GM21786 (cell line): ENCODE results near the gene EXOC8.
A peak's percentile ranks its signal among the peaks of the same experiment; 100 is the strongest.

ENCODE experiments used
- ATAC-seq: cut with Tn5 transposase; IDR thresholded peaks from one replicate; pipeline ENCODE4 v1.9.1; 2021; ENCODE audit not compliant: unreplicated experiment

Gene EXOC8

DNA sequence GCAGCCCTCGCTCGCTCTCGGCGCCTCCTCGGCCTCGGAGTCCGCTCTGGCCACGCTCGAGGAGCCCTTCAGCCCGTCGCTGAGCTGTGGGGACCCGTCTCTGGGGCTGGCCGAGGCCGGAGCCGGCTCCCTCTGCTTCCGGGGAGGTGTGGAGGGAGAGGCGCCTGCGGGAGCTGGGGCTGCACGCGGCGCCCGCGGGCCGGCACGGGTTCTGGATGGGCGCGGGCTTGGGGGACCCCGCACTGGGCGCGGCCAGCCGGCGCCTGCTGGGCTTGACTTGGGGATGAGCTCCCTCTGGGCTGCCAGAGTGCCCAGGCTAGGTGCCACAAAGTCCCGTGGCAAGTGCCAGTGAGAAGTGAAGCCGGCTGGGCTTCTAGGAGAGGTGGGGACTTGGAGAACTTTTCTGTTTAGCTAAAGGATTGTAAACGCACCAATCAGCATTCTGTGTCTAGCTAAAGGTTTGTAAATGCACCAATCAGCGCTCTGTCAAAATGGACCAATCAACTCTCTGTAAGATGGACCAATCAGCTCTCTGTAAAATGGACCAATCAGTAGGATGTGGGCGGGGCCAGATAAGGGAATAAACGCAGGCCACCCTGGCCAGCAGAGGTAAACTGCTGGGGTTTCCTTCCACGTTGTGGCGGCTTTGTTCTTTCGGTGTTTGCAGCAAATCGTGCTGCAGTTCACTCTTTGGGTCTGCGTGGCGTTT, 20.2 kb downstream of the EXOC8 start:
- no peak for ATAC-seq

DNA sequence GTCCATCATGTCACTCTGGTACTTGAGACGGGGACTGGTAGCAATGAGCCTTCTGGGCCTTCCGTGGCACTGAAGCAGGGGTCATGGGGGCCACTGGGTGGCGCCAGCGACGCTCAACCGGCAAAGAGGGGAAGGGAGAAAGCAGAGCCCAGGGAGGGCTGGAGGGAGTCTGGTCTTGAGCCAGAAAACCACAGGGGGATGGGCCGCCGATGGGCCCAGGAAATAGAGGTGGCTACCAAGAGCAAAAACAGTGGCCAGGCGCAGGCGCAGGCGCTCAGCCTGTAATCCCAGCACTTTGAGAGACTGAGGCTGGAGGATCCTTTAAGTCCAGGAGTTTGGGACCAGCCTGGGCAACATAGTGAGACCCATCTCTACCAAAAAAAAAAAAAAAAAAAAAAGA, 21.8 kb downstream of the EXOC8 start:
- peak; percentile 90 for ATAC-seq

DNA sequence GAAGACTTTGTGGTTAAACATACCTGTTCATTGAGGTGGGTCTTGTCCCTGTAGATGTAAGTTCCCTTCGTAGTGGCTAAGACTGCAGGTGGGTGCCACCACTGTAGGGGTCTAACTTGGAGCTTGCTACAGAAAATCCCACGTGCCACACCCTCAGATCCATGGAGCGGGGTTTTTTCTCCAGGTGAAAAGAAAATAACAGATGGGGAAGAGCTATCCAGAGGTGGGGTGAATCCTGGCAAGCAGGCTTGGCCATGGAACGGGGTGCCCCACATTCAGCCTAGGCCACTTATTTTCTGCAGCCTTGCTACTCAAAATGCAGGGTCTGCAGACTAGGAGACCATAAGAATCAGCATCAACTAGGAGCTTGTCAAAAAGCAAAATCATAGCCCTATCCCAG, 24.0 kb downstream of the EXOC8 start:
- ATAC-seq, result no peak

DNA sequence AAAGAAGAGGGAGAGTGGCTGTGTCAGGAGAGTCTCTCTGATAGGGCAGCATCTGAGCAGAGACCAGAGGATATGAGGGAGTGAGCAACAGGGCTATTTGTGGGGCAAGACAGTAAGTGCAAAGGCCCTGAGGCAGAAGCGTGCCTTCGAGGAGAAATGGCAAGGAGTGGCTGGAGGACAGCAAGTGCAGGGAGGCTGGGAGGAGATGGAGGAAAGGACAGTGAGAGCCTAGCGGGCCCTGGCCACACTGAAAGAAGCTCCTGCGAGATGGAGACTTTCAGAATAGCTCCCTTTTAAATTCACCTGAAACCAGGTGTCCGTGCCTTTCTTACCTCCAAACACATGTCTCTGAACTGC, 25.2 kb downstream of the EXOC8 start:
- no peak for ATAC-seq

DNA sequence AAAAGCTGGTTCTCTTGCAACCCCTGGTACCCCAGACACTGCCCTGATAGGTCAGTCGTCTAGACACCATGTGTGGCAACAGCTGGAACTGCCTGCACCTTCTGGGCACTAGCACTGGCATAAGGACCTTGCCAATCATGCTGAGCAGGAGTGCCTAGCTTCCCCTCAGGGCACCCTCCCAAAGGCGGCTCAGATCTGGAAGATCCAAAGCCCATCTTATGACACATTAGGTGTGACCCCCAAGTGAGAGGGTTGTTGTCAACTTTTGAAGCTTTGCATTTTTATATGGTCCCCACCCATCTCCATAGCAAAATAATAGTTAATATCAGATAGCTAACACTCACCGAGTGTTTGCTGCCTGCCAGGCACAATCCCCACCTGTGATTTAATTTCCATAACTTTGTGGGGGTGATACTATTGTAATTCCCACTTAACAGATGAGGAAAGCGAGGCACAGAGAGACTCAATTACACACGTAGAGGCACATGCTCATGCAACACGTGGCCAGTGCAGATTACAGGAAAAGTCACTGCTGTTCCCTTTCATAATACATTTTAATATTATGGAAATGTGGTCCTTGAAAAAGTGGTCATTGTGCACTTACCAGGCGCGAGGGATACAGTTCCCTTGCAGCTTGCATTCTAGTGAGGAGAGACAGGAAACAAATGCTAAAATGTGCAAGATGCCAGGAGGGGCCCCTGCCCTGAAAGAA, 25.8 kb downstream of the EXOC8 start:
- no peak for ATAC-seq

DNA sequence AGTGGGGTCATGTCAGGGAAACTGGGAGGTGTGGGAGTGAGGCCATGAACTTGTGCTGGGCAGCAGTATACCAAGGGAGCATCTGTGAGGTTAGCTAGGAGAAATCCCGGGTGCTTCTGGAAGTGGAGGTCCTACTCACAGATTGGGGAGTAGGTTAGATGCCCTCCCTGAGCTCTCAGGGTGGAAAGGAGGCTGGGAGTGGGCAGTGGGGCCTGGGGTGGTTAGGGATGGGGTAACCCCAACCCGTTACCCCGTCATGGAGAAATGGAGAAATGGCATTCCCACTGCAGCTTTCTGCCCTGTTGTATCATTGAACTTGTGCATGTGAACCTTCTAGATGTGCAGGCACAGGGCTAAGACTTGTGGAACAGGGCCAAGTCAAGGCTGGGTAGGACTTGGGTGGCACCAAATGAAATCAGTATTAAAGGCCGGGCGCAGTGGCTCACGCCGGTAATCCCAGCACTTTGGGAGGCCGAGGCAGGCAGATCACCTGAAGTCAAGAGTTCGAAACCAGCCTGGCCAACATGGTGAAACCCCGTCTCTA, 27.2 kb downstream of the EXOC8 start:
- ATAC-seq, result no peak

DNA sequence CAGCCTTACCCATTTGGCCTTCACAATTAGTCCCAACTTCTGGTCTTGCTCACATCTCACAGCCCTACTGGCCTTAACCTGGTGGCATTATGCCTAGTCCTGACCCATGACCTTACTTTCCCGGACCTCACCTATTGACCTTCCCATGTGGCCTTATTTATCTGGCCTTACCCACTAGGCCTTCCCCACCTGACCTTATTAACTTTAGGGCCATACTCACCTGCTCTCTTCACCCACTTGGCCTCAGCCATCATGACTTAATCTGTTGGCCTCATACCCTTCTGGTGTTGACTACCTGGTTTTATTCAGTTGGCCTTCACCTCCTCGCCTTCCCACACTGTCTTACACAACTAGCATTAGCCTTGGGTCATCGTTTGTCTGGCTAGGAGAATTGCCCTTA, 35.7 kb downstream of the EXOC8 start:
- ATAC-seq, result no peak

DNA sequence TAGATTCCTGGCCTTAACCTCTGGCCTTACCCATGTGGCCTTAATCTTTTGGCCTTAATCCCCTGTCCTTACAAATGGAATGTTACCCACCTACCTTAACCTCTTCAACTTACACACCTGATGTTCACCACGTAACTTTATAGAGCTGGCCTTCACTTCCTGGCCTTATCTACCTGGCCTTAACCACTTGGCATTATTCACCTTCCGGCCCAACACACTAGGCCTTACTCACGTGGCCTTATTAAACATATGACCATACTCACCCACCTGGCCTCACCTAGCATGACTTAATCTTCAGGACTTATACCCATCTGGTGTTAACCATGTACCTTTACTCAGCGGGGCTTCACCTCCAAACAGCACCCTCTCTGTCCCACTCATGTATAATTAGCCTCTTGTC, 41.7 kb downstream of the EXOC8 start:
- ATAC-seq, result no peak

DNA sequence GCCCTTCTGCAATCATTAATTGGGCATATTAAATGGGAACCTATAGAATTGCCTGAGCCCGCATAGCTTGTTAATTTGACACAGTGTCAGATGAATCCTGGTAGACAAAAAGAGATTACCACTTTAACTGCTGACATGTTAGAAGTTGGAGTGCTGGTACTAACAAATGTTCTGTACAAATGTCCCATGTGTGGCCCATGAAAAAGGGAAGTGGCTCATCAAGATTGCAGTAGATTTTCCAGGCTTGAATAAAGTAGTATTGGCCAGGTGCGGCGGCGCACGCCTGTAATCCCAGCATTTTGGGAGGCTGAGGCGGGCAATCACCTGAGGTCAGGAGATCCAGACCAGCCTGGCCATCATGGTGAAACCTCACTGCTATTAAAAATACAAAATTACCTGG, 51.0 kb downstream of the EXOC8 start:
- ATAC-seq, result no peak

DNA sequence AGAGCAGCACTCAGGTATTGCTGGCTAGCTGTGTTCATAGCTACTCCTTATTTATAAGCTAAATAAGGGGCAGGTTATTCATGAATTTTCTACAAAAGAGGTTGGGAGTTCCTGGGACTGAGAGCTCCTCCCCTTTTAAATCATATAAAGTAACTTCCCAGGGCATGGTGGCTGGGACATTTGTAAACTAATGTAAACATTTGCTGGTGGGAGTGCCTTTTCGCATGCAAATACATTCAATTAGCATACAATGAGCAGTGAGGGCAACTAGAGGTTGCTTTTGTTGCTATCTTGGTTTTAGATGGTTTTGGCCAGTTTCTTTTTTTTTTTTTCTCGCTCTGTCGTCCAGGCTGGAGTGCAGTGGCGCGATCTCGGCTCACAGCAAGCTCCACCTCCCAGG, 53.2 kb downstream of the EXOC8 start:
- no peak for ATAC-seq
